IPS-NIHi11 (cell line): Measurements from ENCODE around the gene WDFY4.

Source experiments
- DNase-seq: peaks from one replicate; pipeline ENCODE4 v3.0.0; 2012; ENCODE audit warnings: mixed read lengths, low spot score

WDFY4 gene

DNA sequence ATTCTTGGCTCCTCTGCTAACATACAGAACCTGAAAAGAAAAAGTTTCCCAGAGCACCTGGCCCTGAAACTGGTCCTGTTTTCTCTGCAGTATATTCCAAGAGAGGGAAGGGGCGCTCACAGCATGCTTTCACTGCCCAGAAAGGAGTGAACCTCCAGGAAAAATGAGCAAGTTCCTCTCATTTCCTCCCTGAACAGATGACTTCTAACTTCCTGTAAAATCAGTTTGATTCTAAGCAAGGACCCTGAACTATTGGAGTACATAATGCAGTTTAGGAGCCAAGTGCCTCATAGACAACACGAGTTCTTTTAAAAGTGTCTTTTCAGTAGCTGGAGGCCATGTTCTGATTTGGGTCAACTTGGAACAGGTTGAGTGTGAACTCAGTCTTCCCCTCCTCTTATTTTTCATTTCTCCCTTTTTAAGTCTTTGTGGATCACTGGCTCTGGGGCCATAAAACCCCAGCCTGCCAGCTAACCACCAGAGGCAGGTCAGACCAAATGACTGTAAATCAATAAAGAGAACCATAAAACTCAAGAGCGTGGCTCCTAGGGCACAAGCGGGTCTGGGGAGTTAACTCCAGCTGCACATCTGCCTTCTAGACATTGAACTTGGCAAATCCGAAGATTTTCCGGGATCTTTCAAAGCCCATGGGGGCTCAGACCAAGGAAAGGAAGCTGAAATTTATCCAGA is 260.9 kb downstream of the WDFY4 start:
- no peak for DNase-seq

DNA sequence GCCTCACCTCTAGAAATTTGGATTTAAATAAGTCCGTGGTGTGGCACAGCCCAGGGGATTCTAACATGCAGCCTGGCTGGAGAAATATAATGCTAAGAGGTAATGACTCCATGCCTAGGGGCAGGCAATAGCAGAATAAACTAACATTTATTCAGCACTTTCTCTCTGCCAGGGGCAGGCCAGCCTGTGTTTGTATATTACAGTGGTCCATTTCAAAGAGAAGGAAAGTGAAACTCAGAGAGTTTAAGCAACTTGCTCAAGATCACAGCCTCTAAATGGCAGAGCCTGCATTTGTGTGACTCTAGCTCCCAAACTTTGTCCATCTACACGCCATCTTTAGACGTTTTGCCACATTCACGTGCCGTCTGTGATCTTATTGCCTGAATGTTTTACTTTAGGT is 261.7 kb downstream of the WDFY4 start:
- no peak for DNase-seq

DNA sequence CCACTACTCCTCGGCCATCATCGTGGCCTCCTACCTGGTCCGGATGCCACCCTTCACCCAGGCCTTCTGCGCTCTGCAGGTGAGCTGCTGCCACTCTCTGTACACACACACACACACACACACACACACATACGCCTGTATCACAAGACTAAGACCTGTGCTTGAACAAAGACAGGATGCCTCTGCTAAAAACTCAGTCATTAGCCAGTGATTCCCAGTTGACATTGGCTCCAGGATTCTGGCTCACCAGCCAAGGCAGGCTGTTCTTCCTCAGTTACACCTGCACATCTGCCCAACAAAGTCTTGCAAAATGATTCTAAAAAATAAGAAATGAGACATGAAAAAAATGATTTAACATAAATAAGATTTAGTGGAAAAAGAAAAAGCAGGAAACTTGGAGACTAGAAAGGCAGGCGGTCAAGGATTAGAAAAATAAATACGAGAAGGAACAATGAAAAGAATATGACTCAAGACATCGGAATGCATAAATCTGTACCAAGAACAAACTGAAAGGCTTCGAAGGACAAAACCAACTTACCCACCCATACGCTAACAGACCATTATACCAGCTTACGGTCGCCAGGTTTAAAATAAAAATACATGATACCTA is 262.3 kb downstream of the WDFY4 start:
- no peak for DNase-seq

- DNase-seq = no peak
Observed at GRCh38 chr10:48947690-48948469, 263.2 kb downstream of the WDFY4 start.

DNA sequence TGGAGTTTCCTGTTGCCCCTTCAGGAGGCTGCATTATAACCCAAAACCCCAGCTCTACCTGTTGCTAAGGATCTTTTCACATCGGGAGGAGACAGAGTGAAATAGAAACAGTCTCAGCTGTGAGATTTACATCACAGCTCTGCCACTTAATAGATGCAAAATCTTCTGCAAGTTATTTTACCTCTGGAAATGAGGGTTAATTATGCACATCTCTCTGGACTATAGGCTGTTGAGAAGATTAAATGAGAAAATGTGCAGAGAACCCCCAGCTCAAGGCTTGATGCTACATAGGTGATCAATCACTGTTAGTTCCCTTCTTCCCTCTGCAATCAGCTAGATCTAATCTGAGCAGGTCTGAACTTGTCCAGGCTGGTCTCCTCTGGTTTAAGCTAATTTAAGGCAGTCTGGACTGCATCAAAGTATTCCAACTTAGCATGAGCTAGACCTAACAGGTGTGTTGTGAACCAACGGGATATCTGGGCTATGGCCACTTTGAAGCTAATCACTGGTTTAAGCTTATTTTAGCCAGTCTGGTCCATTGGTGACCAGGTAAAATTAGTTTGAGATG is 263.9 kb downstream of the WDFY4 start:
- DNase-seq = no peak

DNA sequence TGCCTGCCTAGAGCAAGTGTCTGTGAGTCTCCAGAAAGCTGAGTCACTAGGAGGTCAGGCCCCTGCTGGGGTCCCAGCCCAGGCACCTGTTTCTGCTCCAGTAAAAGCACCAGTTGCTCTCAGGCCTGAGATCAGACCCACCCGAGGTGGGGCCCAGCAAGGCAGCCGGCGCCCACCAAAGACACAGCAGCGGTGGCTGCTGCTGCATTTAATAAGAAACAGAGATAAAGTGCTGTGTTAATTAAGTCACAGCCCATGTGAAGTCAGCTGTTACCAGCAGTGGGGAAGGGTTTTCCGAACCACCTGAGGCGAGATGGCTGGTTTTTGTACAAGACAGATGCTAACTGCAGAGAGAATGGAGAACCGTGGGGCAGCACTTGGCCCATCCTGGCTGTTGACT is 267.0 kb downstream of the WDFY4 start:
- DNase-seq = no peak

DNA sequence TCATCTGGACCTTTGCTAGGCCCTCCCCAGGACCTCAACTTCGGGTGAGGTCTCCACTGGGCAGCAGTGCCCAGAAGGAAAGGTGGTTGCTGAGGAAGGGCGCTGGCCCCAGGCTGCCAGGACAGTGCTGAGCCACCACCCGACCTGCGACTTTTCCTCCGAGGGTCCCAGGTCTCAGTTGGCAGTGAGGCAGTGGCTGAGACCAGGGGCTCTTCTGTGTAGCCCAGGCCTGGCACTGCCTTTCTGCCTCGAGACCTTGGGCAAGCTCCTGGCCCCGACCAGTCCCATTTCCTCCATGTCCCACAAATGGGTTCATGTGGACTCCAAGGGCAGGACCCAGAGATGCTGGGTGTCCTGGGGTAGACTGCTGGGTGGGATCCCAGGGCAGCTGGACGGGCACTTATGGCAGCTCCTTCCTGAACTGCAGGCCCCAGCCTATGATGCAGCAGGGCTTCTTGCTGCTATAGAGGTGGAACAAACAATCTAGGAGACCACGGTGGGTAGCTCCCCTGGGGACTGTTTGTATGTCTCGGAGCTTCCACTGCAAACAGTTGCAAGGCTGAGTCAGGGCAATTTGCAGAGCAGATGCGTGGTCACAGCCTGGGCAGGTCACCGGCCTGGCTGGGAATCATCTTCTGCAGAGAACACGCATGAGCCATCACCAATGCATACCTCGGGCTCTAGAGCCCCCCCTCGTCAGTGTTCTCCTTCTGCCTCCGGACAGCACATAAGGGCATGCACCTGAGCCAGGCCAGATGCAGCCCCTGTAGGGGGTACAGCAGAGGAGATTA is 272.9 kb downstream of the WDFY4 start:
- DNase-seq = no peak

DNA sequence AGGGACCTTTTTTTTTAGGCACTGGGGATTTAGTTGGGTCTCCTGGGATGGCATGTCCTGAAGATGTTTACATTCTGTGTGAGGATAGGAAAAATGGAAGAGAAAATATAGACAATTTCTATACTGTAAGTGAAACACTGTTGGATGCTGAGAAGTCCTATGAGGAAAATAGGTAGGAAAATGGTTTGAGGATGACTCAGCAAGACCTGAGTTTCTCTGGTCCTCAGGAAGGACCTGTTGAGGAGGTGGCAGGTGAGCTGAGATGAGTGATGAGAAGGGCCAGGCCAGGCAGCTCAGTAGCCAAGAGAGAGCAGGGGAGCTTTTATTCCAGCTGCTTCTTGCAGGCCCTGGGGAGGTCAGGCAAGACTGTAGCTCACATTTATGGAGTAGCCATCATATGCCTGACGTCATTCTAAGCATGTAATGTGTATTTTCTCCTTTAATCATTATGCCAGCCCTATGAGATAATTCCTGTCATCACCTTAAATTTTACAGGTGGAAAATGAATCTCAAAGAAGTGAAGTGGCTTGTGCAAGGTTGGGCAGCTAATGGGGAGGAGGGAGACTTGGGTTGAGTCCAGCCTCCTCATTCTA is 274.0 kb downstream of the WDFY4 start:
- DNase-seq = no peak

GRCh38 chr10:48964038-48964437 is 279.4 kb downstream of the WDFY4 start:
- DNase-seq = no peak

GRCh38 chr10:48965460-48965859 is 280.8 kb downstream of the WDFY4 start:
- DNase-seq = no peak

- no peak for DNase-seq
Observed at GRCh38 chr10:48968036-48968435, 283.4 kb downstream of the WDFY4 start.

GRCh38 chr10:48970046-48970445 is 285.4 kb downstream of the WDFY4 start:
- no peak for DNase-seq

DNA sequence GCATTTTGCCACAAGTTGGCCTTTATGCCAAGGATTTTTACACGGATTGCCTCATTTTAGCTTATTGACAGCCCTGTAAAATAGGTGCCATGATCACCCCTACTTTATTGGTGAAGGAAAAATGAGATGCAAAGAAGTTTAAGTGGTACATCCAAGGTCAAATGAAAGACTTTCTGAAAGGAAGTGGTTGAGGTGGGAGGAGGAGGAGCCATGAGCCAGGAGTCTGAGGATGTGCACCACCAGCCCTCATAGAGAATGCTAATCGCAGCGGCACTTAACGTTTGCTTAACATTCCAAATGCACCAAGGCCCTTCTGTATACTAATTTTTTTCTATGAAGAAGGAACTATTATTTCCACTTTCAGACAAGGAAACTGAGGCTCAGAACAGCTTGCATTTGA is 286.0 kb downstream of the WDFY4 start:
- DNase-seq = no peak

GRCh38 chr10:48973065-48973464 is 288.4 kb downstream of the WDFY4 start:
- no peak for DNase-seq

GRCh38 chr10:48974510-48975156 is 290.0 kb downstream of the WDFY4 start:
- DNase-seq = no peak

DNA sequence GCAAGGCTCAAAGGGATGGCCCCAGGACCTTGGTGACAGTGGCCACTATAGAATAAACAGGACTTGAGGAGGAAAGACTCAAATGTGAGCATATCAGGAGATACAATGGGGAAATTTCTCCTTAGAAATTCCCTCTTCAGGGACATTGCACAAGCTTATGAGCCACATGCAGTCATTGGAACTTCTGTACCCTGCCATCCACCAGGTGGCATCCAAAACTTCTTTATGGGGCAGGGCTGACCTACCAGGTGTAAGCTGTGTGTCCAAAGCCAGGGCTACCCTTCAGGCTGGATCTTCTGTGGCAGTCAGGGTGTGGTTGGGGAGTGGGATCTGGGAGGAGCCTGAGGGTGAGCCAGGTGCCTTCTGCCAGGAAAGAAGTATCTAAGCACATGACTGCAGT is 291.5 kb downstream of the WDFY4 start:
- DNase-seq = peak; percentile 38

GRCh38 chr10:48978318-48978717 is 293.6 kb downstream of the WDFY4 start:
- no peak for DNase-seq

- DNase-seq = peak; percentile 89
Observed at GRCh38 chr10:48981310-48981907, 296.7 kb downstream of the WDFY4 start.

DNA sequence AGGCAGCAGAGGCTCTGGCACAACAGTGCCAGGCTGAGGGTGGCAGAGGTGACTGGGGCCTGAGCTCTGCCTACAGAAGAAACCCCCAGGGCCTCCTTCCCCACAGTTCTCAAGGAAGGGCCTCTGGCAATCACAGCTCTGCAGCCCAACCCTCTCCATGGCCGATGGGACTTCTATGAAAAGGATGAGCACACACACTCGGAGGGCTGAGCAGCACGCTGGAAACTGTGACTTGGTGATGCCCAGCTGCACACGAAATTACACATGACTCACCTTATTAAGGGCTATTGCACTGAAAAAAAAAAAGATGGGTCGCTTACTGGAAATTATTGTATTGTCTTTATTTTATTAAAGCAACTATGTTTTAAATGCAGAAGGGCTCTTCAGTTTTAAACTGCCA is 297.9 kb downstream of the WDFY4 start:
- no peak for DNase-seq

GRCh38 chr10:48983648-48984351 is 299.1 kb downstream of the WDFY4 start:
- DNase-seq = no peak
